ENCODE data around the gene PELI2. TPM values are rescaled to one million over a fixed set of nuclear protein-coding genes. Genes with fewer than 3 reads are reported as not detected.

PELI2 gene
- total RNA-seq, 1 donor = 14.1 TPM

GRCh38 chr14:56145965-56146364 is 27.8 kb downstream of the PELI2 start:
- TF ChIP-seq, protein P1, sequence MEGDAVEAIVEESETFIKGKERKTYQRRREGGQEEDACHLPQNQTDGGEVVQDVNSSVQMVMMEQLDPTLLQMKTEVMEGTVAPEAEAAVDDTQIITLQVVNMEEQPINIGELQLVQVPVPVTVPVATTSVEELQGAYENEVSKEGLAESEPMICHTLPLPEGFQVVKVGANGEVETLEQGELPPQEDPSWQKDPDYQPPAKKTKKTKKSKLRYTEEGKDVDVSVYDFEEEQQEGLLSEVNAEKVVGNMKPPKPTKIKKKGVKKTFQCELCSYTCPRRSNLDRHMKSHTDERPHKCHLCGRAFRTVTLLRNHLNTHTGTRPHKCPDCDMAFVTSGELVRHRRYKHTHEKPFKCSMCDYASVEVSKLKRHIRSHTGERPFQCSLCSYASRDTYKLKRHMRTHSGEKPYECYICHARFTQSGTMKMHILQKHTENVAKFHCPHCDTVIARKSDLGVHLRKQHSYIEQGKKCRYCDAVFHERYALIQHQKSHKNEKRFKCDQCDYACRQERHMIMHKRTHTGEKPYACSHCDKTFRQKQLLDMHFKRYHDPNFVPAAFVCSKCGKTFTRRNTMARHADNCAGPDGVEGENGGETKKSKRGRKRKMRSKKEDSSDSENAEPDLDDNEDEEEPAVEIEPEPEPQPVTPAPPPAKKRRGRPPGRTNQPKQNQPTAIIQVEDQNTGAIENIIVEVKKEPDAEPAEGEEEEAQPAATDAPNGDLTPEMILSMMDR (IDR thresholded peaks at IDR 0.05; ENCODE audit: extremely low read depth, low read depth, low read length) = no peak
- H3K27ac ChIP-seq (ENCODE audit: low read depth, low read length) = no peak overlapping the region

DNA sequence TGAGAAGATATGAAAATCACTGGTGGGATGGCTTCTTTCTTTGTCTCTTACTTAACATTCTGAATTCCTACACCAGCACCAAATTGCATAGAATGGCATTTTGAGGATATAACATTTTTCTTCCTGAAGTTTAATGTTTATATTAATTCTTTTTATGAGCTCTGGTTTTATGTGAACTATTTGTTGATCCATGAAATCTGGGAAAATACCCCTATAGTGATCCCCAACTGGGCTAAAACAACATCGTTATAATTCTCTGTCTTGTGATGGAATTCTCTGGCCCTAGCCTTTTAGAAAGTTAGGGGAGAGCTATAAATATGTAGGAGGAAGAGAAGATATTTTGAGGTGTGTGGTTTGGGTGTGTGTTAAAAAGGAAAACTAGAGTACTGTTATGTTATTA is 29.2 kb downstream of the PELI2 start:
- no peaks in the 10 kb centered on the region for H4K20me1 ChIP-seq (ENCODE audit: insufficient read depth, low read length)
- H3K27me3 ChIP-seq (ENCODE audit: insufficient read depth, low read length) = no peaks in the 10 kb centered on the region
- TF ChIP-seq, protein P1 (IDR thresholded peaks at IDR 0.05; ENCODE audit: extremely low read depth, low read depth, low read length) = no peak
- no peaks in the 10 kb centered on the region for H3K79me2 ChIP-seq (ENCODE audit: insufficient read depth, low read length)
- H3K4me3 ChIP-seq (ENCODE audit: insufficient read depth, low read length) = no peak overlapping the region
- H2AFZ ChIP-seq (ENCODE audit: low read length) = no peak overlapping the region
- no peak for DNase-seq (ENCODE audit: insufficient read length, low spot score, missing footprints)
- H3K27ac ChIP-seq (ENCODE audit: low read depth, low read length) = no peak overlapping the region
- no peaks in the 10 kb centered on the region for H3K36me3 ChIP-seq (ENCODE audit: insufficient read depth, low read length)
- peaks cover 11% of the 10 kb centered on the region for H3K4me1 ChIP-seq (ENCODE audit: insufficient read depth, low read length)
- no peak overlapping the region for H3K4me2 ChIP-seq (ENCODE audit: insufficient read depth, low read length)
- no peaks in the 10 kb centered on the region for H3K9me3 ChIP-seq (ENCODE audit: low read depth, low read length)

More at GRCh38 chr14:56145965-56146364, 27.8 kb downstream of the PELI2 start:
- Histone ChIP-seq H3K4me3 (ENCODE audit: insufficient read depth, low read length) (no peak overlapping the region), H2AFZ (ENCODE audit: low read length) (no peak overlapping the region), H3K79me2 (ENCODE audit: insufficient read depth, low read length) (no peaks in the 10 kb centered on the region), H3K9me3 (ENCODE audit: low read depth, low read length) (no peaks in the 10 kb centered on the region), H3K4me2 (ENCODE audit: insufficient read depth, low read length) (peak overlapping the region; percentile 8), H3K4me1 (ENCODE audit: insufficient read depth, low read length) (peaks cover 11% of the 10 kb centered on the region), H4K20me1 (ENCODE audit: insufficient read depth, low read length) (no peaks in the 10 kb centered on the region), H3K36me3 (ENCODE audit: insufficient read depth, low read length) (no peaks in the 10 kb centered on the region), H3K27me3 (ENCODE audit: insufficient read depth, low read length) (no peaks in the 10 kb centered on the region)
- DNase-seq (ENCODE audit: insufficient read length, low spot score, missing footprints) = peak; percentile 73

- H3K4me2 ChIP-seq (ENCODE audit: insufficient read depth, low read length) = no peak overlapping the region
- H3K27ac ChIP-seq (ENCODE audit: low read depth, low read length) = no peak overlapping the region
- H3K36me3 ChIP-seq (ENCODE audit: insufficient read depth, low read length) = no peaks in the 10 kb centered on the region
- no peak overlapping the region for H3K4me3 ChIP-seq (ENCODE audit: insufficient read depth, low read length)
- H3K9me3 ChIP-seq (ENCODE audit: low read depth, low read length) = no peaks in the 10 kb centered on the region
- DNase-seq (ENCODE audit: insufficient read length, low spot score, missing footprints) = no peak
- H3K4me1 ChIP-seq (ENCODE audit: insufficient read depth, low read length) = peaks cover 11% of the 10 kb centered on the region
- no peaks in the 10 kb centered on the region for H3K79me2 ChIP-seq (ENCODE audit: insufficient read depth, low read length)
- TF ChIP-seq, protein P1 (IDR thresholded peaks at IDR 0.05; ENCODE audit: extremely low read depth, low read depth, low read length) = no peak
- H4K20me1 ChIP-seq (ENCODE audit: insufficient read depth, low read length) = no peaks in the 10 kb centered on the region
- H2AFZ ChIP-seq (ENCODE audit: low read length) = no peak overlapping the region
- H3K27me3 ChIP-seq (ENCODE audit: insufficient read depth, low read length) = no peaks in the 10 kb centered on the region
These were observed 30.0 kb downstream of the PELI2 start for GRCh38 chr14:56147986-56148901.

- Histone ChIP-seq H3K36me3 (ENCODE audit: insufficient read depth, low read length) (no peaks in the 10 kb centered on the region), H3K9me3 (ENCODE audit: low read depth, low read length) (no peaks in the 10 kb centered on the region), H3K79me2 (ENCODE audit: insufficient read depth, low read length) (no peaks in the 10 kb centered on the region), H3K4me2 (ENCODE audit: insufficient read depth, low read length) (no peak overlapping the region), H2AFZ (ENCODE audit: low read length) (no peak overlapping the region), H3K27me3 (ENCODE audit: insufficient read depth, low read length) (no peaks in the 10 kb centered on the region), H3K4me3 (ENCODE audit: insufficient read depth, low read length) (no peak overlapping the region), H3K27ac (ENCODE audit: low read depth, low read length) (no peak overlapping the region), H3K4me1 (ENCODE audit: insufficient read depth, low read length) (peaks cover 11% of the 10 kb centered on the region), H4K20me1 (ENCODE audit: insufficient read depth, low read length) (no peaks in the 10 kb centered on the region)
- no peak for DNase-seq (ENCODE audit: insufficient read length, low spot score, missing footprints)
- TF ChIP-seq, protein P1 (IDR thresholded peaks at IDR 0.05; ENCODE audit: extremely low read depth, low read depth, low read length) = no peak
These were observed 30.9 kb downstream of the PELI2 start for GRCh38 chr14:56149151-56149550.

Data from osteoblast (primary cell).